ENCODE results near the gene DDOST. TPM values are rescaled to one million over a fixed set of nuclear protein-coding genes. Genes with fewer than 3 reads are reported as not detected.

Gene DDOST
- total RNA-seq, 1 donor from 2014 or later = 347 TPM

GRCh38 chr1:20636785-20637347 lies 24.3 kb downstream of the DDOST start:
- TF ChIP-seq CTCF (IDR thresholded peaks at IDR 0.05; ENCODE audit: insufficient read depth, low read length, poor library complexity, severe bottlenecking) = no peak
- Histone ChIP-seq H3K36me3 (ENCODE audit: control insufficient read depth, insufficient read depth, low read length) (peaks cover 3% of the 10 kb centered on the region), H3K27me3 (ENCODE audit: control insufficient read depth, insufficient read depth, low read length) (no peaks in the 10 kb centered on the region), H3K4me3 (ENCODE audit: low read depth, low read length) (no peak overlapping the region)
- no peak for DNase-seq (ENCODE audit: low read depth)

GRCh38 chr1:20634594-20635084 lies 26.5 kb downstream of the DDOST start:
- H3K36me3 ChIP-seq (ENCODE audit: control insufficient read depth, insufficient read depth, low read length) = peaks cover 3% of the 10 kb centered on the region
- no peak for DNase-seq (ENCODE audit: low read depth)
- TF ChIP-seq CTCF (IDR thresholded peaks at IDR 0.05; ENCODE audit: insufficient read depth, low read length, poor library complexity, severe bottlenecking) = no peak
- peak overlapping the region; percentile 77 for H3K4me3 ChIP-seq (ENCODE audit: low read depth, low read length)
- no peaks in the 10 kb centered on the region for H3K27me3 ChIP-seq (ENCODE audit: control insufficient read depth, insufficient read depth, low read length)

- Histone ChIP-seq H3K4me3 (ENCODE audit: low read depth, low read length) (peak overlapping the region; percentile 77), H3K36me3 (ENCODE audit: control insufficient read depth, insufficient read depth, low read length) (peaks cover under 1% of the 10 kb centered on the region), H3K27me3 (ENCODE audit: control insufficient read depth, insufficient read depth, low read length) (no peaks in the 10 kb centered on the region)
- TF ChIP-seq CTCF (IDR thresholded peaks at IDR 0.05; ENCODE audit: insufficient read depth, low read length, poor library complexity, severe bottlenecking) = no peak
- no peak for DNase-seq (ENCODE audit: low read depth)
Observed at GRCh38 chr1:20634065-20634593, 27.0 kb downstream of the DDOST start.

- peak; percentile 74 for TF ChIP-seq CTCF (IDR thresholded peaks at IDR 0.05; ENCODE audit: insufficient read depth, low read length, poor library complexity, severe bottlenecking)
- Histone ChIP-seq H3K36me3 (ENCODE audit: control insufficient read depth, insufficient read depth, low read length) (no peaks in the 10 kb centered on the region), H3K4me3 (ENCODE audit: low read depth, low read length) (peak within 1 kb of the TSS; percentile 77), H3K27me3 (ENCODE audit: control insufficient read depth, insufficient read depth, low read length) (no peaks in the 10 kb centered on the region)
- no peak for DNase-seq (ENCODE audit: low read depth)
Observed at GRCh38 chr1:20633190-20634064, 27.7 kb downstream of the DDOST start, which contains the start of gene PINK1. Gene PINK1 (plus strand): TSS chr1:20633458. CDS start chr1:20633549, 91 bp downstream.

- no peak for DNase-seq (ENCODE audit: low read depth)
- no peak for TF ChIP-seq CTCF (IDR thresholded peaks at IDR 0.05; ENCODE audit: insufficient read depth, low read length, poor library complexity, severe bottlenecking)
- Histone ChIP-seq H3K27me3 (ENCODE audit: control insufficient read depth, insufficient read depth, low read length) (no peaks in the 10 kb centered on the region), H3K36me3 (ENCODE audit: control insufficient read depth, insufficient read depth, low read length) (no peaks in the 10 kb centered on the region), H3K4me3 (ENCODE audit: low read depth, low read length) (no peak overlapping the region)
Observed at GRCh38 chr1:20632386-20632785, 28.8 kb downstream of the DDOST start.
